Left lobe of liver (tissue), 2 donors: Measurements from ENCODE around the gene FKBP7. TPM values are rescaled to one million over a fixed set of nuclear protein-coding genes. Genes with fewer than 3 reads are reported as not detected.
A peak's percentile ranks its signal among the peaks of the same experiment; 100 is the strongest.
"Not testable (repeated sequence)": the region's sequence is repeated elsewhere in the genome, so short reads cannot be mapped to it uniquely, and the experiment has no call there.

Experiments used
- ATAC-seq: fragments of 200-7000 bp; cut with Tn5 transposase; one replicate; pipeline ENCODE4 v1.9.1; 2020; ENCODE audit warnings: mild to moderate bottlenecking, moderate library complexity
- DNase-seq: peaks from one replicate; pipeline ENCODE4 v3.0.0-alpha.2; 2020; ENCODE audit warnings: low spot score
- total RNA-seq: library from RNA; stranded (reverse); gene quantifications from one replicate; pipeline ENCODE4 v1.2.1, GENCODE V29; 2021
- donor health status: DM: no; HTN: no; CAD: no; lungs with moderate emphysema.
- donor health status: DM: no; HTN: yes; CAD: no.

The FKBP7 gene, protein sequence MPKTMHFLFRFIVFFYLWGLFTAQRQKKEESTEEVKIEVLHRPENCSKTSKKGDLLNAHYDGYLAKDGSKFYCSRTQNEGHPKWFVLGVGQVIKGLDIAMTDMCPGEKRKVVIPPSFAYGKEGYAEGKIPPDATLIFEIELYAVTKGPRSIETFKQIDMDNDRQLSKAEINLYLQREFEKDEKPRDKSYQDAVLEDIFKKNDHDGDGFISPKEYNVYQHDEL
- 3.4 TPM for total RNA-seq

DNA sequence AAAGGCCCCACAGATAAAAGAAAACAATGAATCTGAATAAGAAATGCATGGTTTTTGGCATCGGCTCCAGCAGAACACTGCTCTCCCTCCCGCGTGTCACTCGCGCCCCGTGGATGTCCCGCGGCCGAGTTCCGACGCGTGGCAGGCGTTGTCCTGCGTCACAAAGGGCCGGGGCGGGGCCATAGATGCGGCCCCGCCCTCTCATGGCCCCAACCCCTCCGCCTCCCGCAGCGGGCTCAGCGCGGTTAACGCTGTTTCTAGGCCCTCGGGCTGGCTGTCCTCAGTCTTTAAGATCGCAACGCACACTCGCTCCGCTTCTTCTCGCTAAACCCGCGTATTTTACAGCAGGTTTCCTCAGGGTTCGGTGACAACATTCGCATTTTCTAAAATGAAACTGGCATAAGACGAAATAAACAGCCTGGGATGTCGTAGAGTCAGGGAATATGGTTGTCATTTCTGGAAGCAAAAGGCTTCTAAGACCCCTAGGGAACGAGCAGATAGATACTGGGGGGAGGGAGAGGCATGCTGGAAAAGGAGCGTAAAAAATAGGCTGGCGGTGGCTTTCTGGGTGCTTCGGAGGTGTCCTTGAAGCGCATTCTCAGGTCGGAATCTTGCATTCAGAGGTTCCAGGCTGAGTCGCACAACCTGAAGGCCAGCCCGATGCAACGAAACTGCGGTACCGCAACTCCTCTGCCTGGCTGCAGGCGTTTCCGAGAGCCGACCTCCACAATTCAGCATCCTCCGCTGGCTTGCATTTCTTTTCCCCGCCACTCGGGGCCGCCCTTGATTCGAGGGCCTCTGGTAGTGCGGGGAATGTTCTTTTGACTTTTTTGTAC is at the start of gene FKBP7:
TSS of gene FKBP7 (minus strand) at position 162 of the 836 bp plus-strand sequence. CDS start at position 61, 101 bp downstream.
- DNase-seq (peak; percentile 89), ATAC-seq (peak; percentile 82)

DNA sequence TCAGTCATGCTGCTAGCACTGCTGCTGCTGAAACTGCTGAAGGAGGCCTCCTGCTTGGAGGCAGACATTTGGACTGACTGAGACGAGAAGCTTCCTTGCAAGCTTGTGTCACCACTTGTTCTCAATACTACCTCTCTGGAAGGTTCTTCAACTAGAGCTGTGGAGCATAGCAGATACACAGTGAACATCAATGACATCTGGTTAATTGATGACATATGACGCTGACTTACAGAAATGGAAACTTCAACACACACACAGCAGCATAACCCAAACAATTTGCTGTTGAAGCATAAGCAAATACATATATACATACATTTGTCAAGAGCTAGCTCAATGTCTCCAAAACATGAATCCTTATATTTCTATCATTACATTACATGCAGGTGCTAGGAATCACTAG is 49.2 kb upstream of the FKBP7 start:
- DNase-seq, result no peak
- no peak for ATAC-seq

DNA sequence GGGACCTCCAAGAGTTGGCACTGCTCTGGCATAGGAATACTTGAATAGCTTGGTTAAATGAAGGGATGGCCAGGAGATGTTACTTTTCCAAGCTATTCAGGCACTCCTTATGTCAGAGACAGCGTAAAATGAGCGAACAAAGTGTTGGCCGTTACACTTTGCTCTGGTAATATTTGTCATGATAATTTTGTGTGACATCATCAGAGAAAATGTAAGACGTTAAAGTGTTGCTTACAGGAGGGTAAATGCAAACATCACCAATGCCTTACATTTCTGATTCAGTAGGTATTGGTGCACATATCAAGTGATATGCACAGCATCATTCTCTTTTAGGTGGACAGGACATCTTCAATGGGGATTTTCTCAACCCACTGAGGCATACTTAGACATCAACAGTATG is 47.9 kb upstream of the FKBP7 start:
- no peak for DNase-seq
- no peak for ATAC-seq

DNA sequence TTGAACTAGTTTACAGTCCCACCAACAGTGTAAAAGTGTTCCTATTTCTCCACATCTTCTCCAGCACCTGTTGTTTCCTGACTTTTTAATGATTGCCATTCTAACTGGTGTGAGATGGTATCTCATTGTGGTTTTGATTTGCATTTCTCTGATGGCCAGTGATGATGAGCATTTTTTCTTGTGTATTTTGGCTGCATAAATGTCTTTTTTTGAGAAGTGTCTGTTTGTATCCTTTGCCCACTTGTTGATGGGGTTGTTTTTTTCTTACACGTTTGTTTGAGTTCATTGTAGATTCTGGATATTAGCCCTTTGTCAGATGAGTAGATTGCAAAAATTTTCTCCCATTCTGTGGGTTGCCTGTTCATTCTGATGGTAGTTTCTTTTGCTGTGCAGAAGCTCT is 47.1 kb upstream of the FKBP7 start:
- not testable (repeated sequence) for ATAC-seq, DNase-seq

DNA sequence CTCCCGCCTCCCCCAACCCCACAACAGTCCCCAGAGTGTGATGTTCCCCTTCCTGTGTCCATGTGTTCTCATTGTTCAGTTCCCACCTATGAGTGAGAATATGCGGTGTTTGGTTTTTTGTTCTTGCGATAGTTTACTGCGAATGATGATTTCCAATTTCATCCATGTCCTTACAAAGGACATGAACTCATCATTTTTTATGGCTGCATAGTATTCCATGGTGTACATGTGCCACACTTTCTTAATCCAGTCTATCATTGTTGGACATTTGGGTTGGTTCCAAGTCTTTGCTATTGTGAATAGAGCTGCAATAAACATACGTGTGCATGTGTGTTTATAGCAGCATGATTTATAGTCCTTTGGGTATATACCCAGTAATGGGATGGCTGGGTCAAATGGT is 46.6 kb upstream of the FKBP7 start:
- not testable (repeated sequence) for DNase-seq, ATAC-seq

DNA sequence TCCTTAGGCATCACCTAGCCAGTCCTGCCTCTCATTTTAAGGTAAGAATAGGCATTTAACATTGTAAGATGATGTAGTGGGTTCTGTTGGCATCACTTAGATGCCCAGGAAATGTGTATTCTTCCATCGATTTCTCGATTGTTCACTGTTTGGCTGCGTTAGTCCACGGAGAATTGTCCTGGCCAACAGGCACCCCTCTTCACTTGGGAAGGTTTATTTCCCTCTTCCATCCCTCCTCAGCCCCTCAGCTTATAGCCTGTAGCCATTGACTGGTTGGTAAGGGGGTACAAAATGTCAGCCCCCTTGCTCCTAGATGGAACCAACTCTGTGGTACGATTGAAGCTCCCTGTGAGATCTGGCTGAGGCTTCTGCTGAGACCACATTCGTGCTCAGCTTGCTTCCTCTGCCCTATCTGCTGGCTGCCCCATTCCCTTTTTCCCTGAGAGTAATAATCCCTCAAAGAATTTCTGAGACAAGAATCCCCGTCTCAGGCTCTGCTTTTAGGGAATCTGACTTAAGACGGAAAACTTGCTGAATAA is 45.3 kb upstream of the FKBP7 start:
- DNase-seq (no peak), ATAC-seq (peak; percentile 29)

DNA sequence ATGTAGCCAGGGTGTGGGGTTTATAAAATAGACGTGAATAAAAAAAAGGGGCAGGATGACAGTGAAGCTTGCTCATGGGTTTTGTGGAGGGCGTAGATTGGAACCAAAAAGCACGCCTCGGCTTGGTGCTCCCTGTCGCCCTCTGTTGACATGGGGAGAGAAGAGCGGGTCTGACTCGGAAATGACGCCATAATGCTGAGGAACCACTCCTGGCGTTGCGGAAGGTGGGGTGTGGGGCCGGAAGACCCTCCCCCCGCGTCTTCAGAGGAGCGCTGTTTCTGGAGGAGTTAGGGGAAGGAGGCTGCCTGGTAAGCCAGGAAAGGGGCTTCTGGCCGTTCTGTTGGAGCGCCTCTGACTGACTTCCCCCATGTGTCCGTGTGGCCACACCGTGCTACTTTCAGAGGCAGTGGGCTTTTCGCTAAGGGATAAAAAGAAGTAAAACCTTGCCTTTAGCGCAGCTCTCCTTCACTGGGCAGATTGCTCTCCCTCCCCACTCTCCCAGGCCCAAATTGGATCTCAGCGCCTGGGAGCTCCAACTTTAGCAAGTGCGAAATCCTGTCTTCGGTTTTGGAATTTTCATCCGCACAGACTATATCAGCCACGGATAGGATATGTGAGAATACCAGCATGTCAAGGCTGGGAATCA is 44.7 kb upstream of the FKBP7 start:
- peak; percentile 97 for ATAC-seq
- peak; percentile 79 for DNase-seq

DNA sequence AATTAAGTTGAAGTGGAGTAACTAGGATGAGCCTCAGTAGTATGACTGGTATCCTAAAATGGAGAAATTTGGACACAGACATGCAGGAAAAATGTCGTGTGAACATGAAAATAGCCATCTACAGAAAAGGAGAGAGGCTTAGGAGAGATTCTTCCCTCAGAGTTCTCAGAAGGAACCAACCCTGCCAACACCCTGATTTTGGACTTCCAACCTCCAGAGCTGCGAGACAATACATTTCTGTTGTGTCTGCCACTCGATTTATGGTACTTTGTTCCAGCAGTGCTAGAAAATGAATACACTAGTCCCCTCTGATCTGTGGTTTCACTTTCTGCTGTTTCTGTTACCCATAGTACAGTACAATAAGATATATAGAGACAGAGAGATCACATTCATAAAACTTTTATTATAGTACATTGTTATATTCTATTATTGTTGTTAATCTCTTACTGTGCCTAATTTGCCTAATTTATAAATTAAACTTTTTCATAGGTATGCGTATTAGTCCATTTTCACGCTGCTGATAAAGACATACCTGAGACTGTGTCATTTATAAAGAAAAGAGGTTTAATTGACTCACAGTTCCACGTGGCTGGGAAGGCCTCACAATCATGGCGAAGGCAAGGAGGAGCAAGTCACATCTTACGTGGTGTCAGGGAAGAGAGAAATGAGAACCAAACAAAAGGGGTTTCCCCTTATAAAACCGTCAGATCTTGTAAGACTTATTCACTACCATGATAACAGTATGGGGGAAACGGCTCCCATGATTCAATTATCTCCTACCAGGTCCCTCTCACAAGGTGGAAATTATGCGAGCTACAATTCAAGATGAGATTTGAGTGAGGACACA is 43.1 kb upstream of the FKBP7 start:
- ATAC-seq (no peak), DNase-seq (no peak)

DNA sequence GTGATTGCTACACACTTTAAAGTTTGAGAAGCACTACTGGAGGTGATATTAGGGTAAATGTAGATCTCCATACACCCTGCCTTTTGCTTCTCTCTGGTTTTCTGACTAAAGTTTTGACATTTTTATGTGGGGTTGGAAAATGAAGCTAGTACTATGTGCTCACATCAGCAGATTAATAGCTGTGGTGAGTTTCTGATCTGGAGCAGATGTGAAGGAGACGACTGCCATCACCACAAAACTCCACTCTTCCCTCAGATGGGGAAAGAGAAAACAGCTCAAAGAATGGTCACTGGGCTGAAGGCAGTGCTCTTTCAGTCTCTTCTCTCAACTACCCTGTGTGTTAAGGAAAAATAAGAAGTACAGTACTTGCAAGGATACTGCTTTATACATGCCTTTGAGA is 39.1 kb upstream of the FKBP7 start:
- ATAC-seq (no peak), DNase-seq (no peak)

DNA sequence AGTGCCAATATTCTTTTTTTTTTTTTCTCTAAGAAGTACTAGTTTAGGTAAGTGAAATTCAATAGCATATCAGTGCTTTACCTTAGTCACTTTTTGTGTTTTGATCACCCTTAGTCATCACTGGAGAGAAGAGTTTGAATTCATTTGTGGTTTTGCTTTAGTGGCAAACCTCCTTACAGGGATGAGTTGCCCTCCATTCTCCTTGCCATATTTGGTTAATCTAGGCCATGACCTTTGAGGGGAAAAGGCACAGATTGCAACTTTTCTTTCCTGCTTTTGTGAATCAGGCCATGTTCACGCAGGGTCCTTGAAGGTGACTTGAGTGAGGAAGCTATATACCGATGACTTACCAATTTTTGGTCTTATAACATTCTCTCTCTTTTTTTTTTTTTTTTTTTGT is 36.3 kb upstream of the FKBP7 start:
- DNase-seq, result no peak
- no peak for ATAC-seq

DNA sequence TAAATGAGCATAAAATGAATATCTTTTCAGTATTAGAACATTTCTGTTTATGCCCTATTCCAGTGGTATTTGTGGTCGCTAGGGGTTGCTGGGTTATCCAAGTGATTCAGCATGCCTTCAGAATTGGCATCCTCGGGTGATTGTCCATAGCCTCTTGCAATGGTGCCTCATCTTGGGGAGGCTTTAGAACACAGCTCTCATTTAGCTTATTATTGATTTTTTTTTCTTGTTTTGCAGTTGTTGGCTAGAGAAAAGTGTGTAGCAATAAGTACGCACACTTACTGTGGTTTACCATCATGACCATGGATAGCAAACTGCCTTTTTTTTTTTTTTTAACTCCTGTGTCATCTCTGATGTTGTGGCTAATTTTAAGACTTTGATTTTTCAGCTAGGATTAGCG is 35.5 kb upstream of the FKBP7 start:
- no peak for DNase-seq
- ATAC-seq, result peak; percentile 45

DNA sequence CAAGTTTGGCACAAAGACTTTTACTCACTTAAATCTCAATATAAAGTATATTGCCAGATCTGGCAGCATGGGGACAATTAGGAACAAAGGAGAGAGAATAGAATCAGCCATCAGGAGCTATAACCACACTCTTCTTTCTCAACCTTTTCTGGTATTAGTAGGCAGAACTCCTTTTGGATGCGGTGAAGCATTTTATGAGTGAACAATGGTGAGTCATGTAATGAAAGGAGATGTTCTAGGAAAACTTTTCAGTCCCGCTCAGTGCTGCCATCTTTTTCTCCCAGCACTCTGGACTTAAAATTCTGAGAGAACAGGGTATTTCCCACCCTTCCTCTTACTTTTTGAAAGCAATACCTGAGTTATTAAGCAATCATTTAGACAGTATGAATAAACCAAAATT is 34.1 kb upstream of the FKBP7 start:
- ATAC-seq (no peak), DNase-seq (no peak)

DNA sequence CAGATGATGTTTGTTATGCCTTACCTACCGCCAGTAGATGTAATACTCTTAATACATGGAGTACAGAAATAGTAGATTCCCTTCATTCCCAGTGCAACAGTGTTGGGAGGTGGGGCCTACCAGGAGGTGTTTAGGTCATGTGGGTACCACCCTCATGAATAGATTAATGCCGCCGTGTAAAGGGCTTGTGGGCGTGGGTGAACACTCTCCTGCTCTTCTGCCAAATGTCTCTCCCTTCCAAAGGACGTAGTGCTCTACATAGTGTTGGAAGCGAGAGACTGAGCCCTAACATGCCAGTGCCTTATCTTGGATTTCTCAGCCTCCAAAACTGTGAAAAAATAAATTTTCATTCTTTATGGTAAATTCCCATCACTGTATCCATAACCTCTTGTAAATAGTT is 32.0 kb upstream of the FKBP7 start:
- no peak for DNase-seq

DNA sequence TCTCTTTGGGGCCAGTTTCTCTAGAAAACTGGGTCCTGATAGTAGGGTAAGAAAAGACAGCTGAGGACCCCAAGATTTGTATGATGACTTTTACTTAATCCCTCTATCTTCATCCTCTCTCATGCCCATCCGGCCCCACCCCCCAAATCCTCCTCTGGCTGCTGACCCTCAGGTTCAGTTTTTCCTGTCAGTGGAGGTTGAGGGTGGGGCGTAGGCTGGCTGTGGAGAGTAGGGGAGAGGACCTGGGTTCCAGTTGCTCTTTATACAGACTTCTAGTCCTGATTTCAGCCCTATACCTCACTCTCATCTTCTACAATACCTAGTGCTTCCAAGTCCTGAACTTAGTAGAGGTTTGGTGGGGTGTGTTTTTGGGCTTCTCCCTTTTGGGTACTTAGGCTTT is 30.2 kb upstream of the FKBP7 start:
- no peak for ATAC-seq

More for the DNA sequence above, 32.0 kb upstream of the FKBP7 start:
- ATAC-seq, result no peak

DNA sequence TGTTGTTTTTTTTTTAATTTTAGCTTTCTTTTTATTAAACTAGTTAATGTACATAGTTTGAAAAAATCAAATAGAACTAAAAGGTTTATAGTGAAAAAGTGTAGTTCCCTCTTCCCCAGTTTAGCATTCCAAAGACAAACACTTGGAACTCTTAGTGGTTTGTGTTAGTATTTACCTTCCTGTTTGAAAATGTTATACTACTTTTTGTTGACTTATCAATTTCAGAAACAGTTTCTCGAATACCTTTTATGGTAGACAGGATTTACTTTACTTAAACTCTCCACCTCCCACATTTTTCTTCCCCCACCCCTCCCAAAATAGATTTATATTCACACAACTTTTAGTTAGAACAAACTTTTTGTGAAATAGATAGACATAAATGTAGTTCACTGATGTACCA is 28.5 kb upstream of the FKBP7 start:
- DNase-seq (no peak), ATAC-seq (no peak)

More for the DNA sequence above, 30.2 kb upstream of the FKBP7 start:
- DNase-seq, result no peak

DNA sequence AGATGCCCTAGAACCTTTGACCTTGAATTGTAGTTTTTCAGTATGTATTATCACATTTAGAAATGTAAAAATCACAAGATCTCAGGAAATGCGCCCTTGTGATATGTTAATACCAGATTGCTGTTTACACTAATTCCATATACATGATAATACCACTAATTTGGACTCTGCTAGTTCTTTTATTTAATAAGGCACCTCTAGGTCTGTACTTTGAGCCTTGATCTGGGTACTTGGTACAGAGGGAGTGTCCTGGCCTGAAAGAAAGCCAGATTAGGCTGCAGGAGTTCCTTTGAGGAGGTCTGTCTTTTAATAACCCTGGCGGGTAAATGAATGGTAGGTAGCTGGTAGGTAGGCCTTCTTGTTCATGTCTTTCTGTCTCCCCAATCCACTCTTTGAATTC is 28.1 kb upstream of the FKBP7 start:
- ATAC-seq (peak; percentile 81), DNase-seq (no peak)

DNA sequence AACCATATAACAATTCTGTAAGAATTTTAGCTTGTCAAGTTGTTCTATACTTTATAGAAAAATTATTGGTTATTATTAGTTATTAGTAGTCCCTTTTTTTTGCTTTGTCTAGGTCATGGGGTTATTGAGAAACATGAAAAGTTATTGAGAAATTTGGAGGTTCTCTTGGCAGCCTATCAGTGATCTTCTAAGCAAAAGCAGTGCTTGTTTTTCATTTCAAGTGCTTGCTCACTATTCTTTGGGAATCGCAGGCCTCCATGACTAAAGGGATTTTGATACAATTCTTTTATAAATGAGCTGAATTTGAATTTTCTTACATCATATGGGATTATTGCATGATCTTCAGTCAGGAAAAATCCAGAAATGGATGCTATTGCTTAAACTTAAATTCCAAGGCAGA is 27.7 kb upstream of the FKBP7 start:
- ATAC-seq (peak; percentile 43), DNase-seq (no peak)

DNA sequence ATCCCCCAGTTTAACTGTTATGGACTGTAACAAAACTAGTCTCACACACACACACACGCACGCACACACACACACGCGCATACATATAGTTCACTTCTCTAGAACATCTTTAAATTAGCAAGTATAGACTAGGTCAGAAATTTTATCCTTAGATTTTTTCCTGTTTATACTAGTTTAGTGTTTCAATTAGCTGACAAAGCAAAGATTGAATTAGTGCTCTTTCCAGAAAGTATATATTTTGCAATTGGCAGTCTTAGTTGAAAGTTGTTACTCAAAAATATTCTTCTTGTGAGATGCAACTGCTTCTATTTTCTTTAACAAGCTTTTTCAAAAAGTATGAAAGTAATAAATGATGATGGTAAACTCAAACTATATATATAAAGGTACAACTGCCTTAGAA is 24.4 kb upstream of the FKBP7 start:
- no peak for DNase-seq
- ATAC-seq, result no peak

DNA sequence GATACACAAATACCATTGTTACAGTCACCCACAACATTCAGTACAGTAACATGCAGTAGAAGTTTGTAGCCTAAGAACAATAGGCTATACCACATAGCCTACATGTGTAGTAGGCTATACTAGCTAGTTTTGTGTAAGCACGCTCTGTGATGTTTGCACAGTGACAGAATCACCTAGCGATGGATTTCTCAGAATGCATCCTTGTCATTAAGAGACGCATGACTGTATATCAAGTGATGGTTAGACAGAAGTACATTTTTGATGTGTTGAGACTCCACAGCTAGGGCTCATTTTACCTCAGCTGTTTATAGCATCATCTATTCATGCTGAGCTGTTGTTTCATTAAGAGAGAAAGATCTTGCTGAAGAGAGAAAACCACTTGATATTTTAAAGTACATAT is 21.2 kb upstream of the FKBP7 start:
- ATAC-seq (no peak), DNase-seq (no peak)

DNA sequence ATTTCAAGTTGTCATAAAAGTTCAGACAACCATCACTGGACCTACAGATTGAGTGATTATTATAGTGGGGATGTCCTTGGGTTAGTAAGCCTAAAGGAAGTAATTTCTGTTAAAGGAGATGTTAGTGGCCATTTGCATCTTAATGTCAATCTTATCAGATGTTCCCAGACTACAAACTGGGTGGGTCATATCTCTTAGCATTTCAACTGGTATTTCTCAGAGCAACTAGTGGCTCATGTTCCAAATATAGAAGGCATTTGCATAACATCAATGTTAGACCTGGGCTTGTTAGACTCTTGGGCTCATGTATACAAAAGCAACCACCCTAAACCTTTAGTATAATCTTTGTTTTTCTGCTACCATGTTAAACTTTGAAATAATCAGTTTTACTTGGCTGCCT is 19.7 kb upstream of the FKBP7 start:
- no peak for DNase-seq
- no peak for ATAC-seq

DNA sequence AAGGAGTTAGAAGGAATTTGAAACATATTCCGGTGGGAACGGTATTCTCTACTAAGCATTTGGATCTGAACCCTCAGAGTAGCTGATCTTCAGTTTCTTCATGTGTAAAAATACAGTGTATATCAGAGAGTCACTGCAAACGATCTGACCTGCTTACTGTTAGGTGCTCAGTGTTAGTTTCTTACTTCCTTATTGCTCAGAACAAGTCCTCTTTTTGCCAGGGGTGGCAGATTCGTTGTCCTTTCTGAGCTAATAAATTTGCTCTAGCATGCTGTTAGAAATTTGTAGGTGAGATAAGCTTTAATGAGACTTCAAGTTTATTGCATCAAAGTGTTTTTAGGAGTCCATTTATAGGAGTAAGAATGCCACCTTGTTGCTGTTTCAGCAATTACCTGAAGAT is 17.6 kb upstream of the FKBP7 start:
- ATAC-seq (no peak), DNase-seq (no peak)
